GM12878 (cell line): Measurements from ENCODE around the gene TAMALIN. TPM values are rescaled to one million over a fixed set of nuclear protein-coding genes. Genes with fewer than 3 reads are reported as not detected.

ENCODE experiments used
- BACH1 ChIP-seq: fragments of 450-650 bp; IDR thresholded peaks from 2 replicates; pipeline ENCODE4 v1.6.1; 2017; ENCODE audit warnings: mild to moderate bottlenecking, borderline replicate concordance
- BHLHE40 ChIP-seq, 2 experiments: fragments of 450-650 bp in 1 of 2; IDR thresholded peaks; 2 replicates each; pipeline ENCODE4 v1.6.1; 2011 to 2017; ENCODE audit warnings: low read depth in 2 of 2, borderline replicate concordance in 1 of 2, improper control_type of control experiment in 1 of 2, low read length in 1 of 2, mild to moderate bottlenecking in 1 of 2
- BMI1 ChIP-seq: fragments of 450-650 bp; IDR thresholded peaks from 2 replicates; pipeline ENCODE4 v1.6.1; 2016; ENCODE audit warnings: mild to moderate bottlenecking, moderate library complexity, borderline replicate concordance
- CBX5 ChIP-seq: sonication (generic); IDR thresholded peaks from 2 replicates; pipeline ENCODE4 v1.6.1; 2016; ENCODE audit warnings: low read depth, moderate library complexity, mild to moderate bottlenecking, inconsistent platforms
- CEBPZ ChIP-seq: fragments of 150-350 bp; IDR thresholded peaks from 2 replicates; pipeline ENCODE4 v1.6.1; 2016; ENCODE audit warnings: low read depth, low read length
- CHD4 ChIP-seq: fragments of 200-600 bp; sonication (generic); IDR thresholded peaks from 2 replicates; pipeline ENCODE4 v1.6.1; 2016; ENCODE audit warnings: mild to moderate bottlenecking
- DPF2 ChIP-seq: fragments of 450-650 bp; IDR thresholded peaks from 2 replicates; pipeline ENCODE4 v1.6.1; 2017; ENCODE audit warnings: mild to moderate bottlenecking
- ETV6 ChIP-seq, 2 experiments: fragments of 450-650 bp in 1 of 2; IDR thresholded peaks in 1 of 2; conservative IDR thresholded peaks in 1 of 2; 2 replicates each; pipeline ENCODE4 v1.6.1; 2014; ENCODE audit warnings: antibody characterized with exemption in 1 of 2, borderline replicate concordance in 1 of 2, low read depth in 1 of 2, mild to moderate bottlenecking in 1 of 2, moderate library complexity in 1 of 2
- FOXM1 ChIP-seq: IDR thresholded peaks from 2 replicates; pipeline ENCODE4 v1.6.1; 2012; ENCODE audit warnings: low read depth, mild to moderate bottlenecking, inconsistent platforms, low read length, moderate library complexity
- HCFC1 ChIP-seq: fragments of 150-350 bp; IDR thresholded peaks from 2 replicates; pipeline ENCODE4 v1.6.1; 2014; ENCODE audit warnings: low read length
- IRF5 ChIP-seq: fragments of 450-650 bp; IDR thresholded peaks from 2 replicates; pipeline ENCODE4 v1.6.1; 2017; ENCODE audit warnings: borderline replicate concordance
- LARP7 ChIP-seq: fragments of 450-650 bp; IDR thresholded peaks from 2 replicates; pipeline ENCODE4 v1.6.1; 2017; ENCODE audit warnings: mild to moderate bottlenecking
- NFYA ChIP-seq: IDR thresholded peaks from 2 replicates; pipeline ENCODE4 v1.6.1; 2011; ENCODE audit warnings: low read depth, mild to moderate bottlenecking, low read length, improper control_type of control experiment, borderline replicate concordance
- PAX8 ChIP-seq: fragments of 450-650 bp; IDR thresholded peaks from 2 replicates; pipeline ENCODE4 v1.6.1; 2017; ENCODE audit warnings: mild to moderate bottlenecking, moderate library complexity
- PML ChIP-seq: IDR thresholded peaks from 2 replicates; pipeline ENCODE4 v1.6.1; 2012; ENCODE audit warnings: low read length, inconsistent platforms
- POLR2A ChIP-seq: IDR thresholded peaks from 2 replicates; pipeline ENCODE4 v1.6.1; 2011; ENCODE audit warnings: low read depth, mild to moderate bottlenecking, low read length
- RAD21 ChIP-seq: IDR thresholded peaks from 2 replicates; pipeline ENCODE4 v1.6.1; 2011; ENCODE audit warnings: mild to moderate bottlenecking, low read depth, low read length, moderate library complexity; ENCODE audit not compliant: insufficient read depth
- TCF3 ChIP-seq: IDR thresholded peaks from 2 replicates; pipeline ENCODE4 v1.6.1; 2012; ENCODE audit warnings: low read depth, mild to moderate bottlenecking, low read length, borderline replicate concordance; ENCODE audit not compliant: insufficient read depth
- USF2 ChIP-seq: IDR thresholded peaks from 2 replicates; pipeline ENCODE4 v1.6.1; 2011; ENCODE audit warnings: low read depth, low read length, improper control_type of control experiment, borderline replicate concordance
- YY1 ChIP-seq: IDR thresholded peaks from 2 replicates; pipeline ENCODE4 v1.6.1; 2011; ENCODE audit warnings: low read depth, mild to moderate bottlenecking, low read length
- polyA plus RNA-seq, 11 experiments: library from polyadenylated mRNA; depleted of rRNA in 4 of 11; unstranded in 6 of 11; stranded (reverse) in 5 of 11; fragments of >200 nt; fragmentation: Nextera tagmentation in 4 of 11; fragmentation: Illumina TruSeq in 1 of 11; extraction: Ambion mirVana in 4 of 11; extraction: Trizol in 1 of 11; gene quantifications; 1 replicate in 1 of 11; 2 replicates in 10 of 11; pipeline versions ENCODE4 v1.2.1 to v1.2.3, GENCODE V29; 2011 to 2016; ENCODE audit warnings: inconsistent platforms in 2 of 11, missing spikeins in 2 of 11, low read depth in 1 of 11
- total RNA-seq, 4 experiments: library from RNA; depleted of rRNA in 3 of 4; stranded (reverse); fragments of >200 nt in 3 of 4; fragmentation: Illumina TruSeq in 1 of 4; extraction: Trizol in 1 of 4; gene quantifications; 2 replicates each; pipeline versions ENCODE4 v1.2.1 to v1.2.3, GENCODE V29; 2013 to 2021
- TF ChIP-seq, protein P1 (sequence below): IDR thresholded peaks from 2 replicates; pipeline ENCODE4 v1.6.1; 2012; ENCODE audit warnings: low read depth, low read length, improper control_type of control experiment
- TF ChIP-seq, protein P2 (sequence below): IDR thresholded peaks from 2 replicates; pipeline ENCODE4 v1.6.1; 2011; ENCODE audit warnings: low read depth, mild to moderate bottlenecking, low read length, moderate library complexity, borderline replicate concordance; ENCODE audit errors: extremely low read depth

Gene TAMALIN
- total and polyA plus RNA-seq, 10 of the 15 experiments (the other 5 are each of a cell fraction or from before 2014, with no cell fraction given): 0.09 to 0.58 (median 0.19) TPM; not detected in 4

- no peak for TF ChIP-seq IRF5
- peak in 1 of 2 experiments; percentile 3; a peak in 1 of 4 replicates for TF ChIP-seq BHLHE40 (IDR thresholded peaks at IDR 0.05; ENCODE audit: borderline replicate concordance in 1 of 2, low read depth in 2 of 2, low read length in 1 of 2)
- TF ChIP-seq BMI1: no peak
- peak; percentile 74 for TF ChIP-seq RAD21
- no peak for TF ChIP-seq CBX5
- TF ChIP-seq PML: no peak
- TF ChIP-seq, protein P1, sequence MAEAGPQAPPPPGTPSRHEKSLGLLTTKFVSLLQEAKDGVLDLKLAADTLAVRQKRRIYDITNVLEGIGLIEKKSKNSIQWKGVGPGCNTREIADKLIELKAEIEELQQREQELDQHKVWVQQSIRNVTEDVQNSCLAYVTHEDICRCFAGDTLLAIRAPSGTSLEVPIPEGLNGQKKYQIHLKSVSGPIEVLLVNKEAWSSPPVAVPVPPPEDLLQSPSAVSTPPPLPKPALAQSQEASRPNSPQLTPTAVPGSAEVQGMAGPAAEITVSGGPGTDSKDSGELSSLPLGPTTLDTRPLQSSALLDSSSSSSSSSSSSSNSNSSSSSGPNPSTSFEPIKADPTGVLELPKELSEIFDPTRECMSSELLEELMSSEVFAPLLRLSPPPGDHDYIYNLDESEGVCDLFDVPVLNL: no peak
- TF ChIP-seq PAX8: no peak
- TF ChIP-seq CEBPZ: no peak
- no peak for TF ChIP-seq POLR2A
- no peak for TF ChIP-seq CHD4
- no peak for TF ChIP-seq NFYA
- TF ChIP-seq YY1: 0 out of 2 replicates have a peak, but pooled peaks have one; percentile 38
- TF ChIP-seq USF2: no peak
- TF ChIP-seq, protein P2, sequence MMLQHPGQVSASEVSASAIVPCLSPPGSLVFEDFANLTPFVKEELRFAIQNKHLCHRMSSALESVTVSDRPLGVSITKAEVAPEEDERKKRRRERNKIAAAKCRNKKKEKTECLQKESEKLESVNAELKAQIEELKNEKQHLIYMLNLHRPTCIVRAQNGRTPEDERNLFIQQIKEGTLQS: no peak
- no peak for TF ChIP-seq HCFC1
- no peak for TF ChIP-seq TCF3
- no peak for TF ChIP-seq FOXM1
- TF ChIP-seq BACH1: no peak
- TF ChIP-seq LARP7: peak; percentile 55; the same call in 1 of the 2 replicates
- TF ChIP-seq DPF2: no peak
- TF ChIP-seq ETV6 (conservative IDR thresholded peaks at IDR 0.05 in 1 of 2, IDR thresholded peaks at IDR 0.05 in 1 of 2; ENCODE audit: borderline replicate concordance in 1 of 2, low read depth in 1 of 2): no peak
Measured at GRCh38 chr12:52020539-52021336, 14.0 kb downstream of the TAMALIN start (continued).
